A172 (cell line): Measurements from ENCODE around the gene NRP1. TPM values are rescaled to one million over a fixed set of nuclear protein-coding genes. Genes with fewer than 3 reads are reported as not detected.
A peak's percentile ranks its signal among the peaks of the same experiment; 100 is the strongest.

Source experiments
- DNase-seq: peaks from one replicate; pipeline ENCODE4 v3.0.0-alpha.2; 2015; ENCODE audit warnings: low spot score
- total RNA-seq: library from RNA; depleted of rRNA; stranded (reverse); fragments of >200 nt; shearing (Covaris generic); gene quantifications from 2 replicates; pipeline ENCODE4 v1.2.3, GENCODE V29; 2014

Gene NRP1
- total RNA-seq, 1 experiment from 2014 or later, result 136 TPM

GRCh38 chr10:33214174-33214573 is 120.3 kb downstream of the NRP1 start:
- peak; percentile 57 for DNase-seq

DNA sequence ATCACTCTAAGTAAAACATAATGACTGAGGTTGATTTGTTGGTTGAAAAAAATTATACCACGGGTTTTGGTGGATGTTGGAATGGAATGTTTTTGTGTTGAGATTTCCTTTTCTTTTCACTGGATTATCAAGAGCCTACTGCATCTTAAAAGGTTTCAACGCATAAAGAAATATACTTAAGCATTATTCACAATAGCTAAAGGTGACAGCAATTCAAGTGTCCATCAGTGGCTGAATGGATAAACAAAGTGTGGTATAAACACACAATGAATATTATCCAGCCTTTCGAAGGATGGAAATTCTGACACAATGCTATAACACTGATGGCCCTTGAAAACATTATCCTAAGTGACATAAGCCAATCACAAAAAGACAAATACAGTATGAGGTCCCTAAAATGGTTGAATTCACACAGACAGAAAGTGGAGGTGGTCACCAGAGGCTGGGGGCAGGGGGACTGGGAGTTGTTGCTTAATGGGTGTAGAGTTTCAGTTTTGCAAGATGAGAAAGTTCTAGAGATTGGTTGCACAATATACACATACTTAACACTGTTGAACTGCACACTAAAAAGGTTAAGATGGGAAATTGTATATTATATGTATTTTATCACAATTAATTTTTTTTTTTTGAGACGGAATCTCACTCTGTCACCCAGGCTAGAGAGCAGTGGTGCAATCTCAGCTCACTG is 122.3 kb downstream of the NRP1 start:
- DNase-seq, result no peak

DNA sequence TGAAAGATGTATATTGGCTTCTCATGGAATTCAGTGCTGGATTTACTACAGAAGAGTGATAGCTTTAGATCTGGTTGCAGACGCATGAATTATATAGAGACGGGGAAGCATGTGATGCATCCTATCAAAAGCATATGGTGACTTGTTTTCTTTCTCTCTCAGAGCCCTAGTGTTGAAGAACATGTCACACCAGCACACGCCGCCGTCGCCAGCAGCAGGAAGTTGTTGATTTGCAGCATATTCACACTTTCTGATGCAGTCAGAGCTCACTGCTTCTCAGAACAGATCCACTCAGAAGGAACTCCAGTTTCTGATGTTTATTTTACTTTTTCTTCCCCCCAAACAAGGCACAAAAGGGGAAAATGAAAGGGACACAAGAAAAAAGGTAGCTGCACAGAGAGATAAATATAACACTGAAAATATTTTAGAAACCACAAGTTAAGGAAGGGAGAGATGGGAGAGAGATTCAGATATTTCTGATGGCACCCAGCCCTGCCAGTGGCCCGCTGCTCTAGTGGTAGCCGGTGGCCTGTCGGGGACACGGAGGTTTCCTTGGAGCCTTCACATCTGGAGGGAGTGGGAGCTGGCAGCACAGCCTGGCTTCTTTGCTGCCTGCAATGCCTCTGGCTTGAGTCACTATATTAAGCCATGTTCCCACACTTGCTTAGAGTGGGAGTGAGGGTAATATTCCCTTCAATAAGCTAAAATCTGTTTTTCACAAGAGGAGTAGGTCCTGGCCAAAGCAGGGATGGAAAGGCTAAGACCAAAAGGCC is 123.2 kb downstream of the NRP1 start:
- no peak for DNase-seq

- no peak for DNase-seq
Observed at GRCh38 chr10:33209802-33210201, 124.7 kb downstream of the NRP1 start.

DNA sequence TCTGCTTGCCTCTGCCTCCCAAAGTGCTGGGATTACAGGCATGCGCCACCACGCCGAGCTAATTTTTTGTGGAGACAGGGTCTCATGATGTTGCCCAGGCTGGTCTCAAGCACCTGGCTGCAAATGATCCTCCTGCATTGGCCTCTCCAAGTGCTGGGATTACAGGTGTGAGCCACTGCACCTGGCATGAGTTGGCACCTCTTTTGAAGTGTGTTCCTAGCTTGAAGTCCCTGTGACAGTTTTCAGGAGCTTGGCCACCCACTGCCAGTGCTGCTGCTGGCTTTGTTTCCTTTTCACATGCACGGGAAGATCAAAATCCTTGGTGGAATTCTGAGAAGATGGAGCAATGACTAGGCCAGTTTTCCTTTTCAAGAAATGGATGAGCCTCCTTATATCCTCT is 126.3 kb downstream of the NRP1 start:
- no peak for DNase-seq

DNA sequence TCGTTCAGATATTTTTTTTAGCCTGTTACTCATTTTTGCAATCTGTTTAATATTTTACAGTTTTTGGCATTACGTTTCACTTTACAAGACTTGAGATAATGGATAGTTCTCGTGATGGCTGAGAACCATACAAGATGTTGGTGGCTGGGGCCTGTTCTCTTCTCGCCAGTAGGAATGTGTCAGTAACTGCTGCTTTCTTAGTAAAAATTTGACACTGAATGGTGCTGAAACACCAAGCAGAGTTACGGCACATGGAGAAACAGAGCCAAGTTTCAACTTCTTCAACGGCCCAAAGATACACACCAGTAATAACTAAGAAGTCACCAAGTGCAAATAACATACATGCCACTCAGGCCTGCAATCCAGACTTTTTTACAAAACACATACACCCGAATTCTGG is 130.4 kb downstream of the NRP1 start:
- no peak for DNase-seq

DNA sequence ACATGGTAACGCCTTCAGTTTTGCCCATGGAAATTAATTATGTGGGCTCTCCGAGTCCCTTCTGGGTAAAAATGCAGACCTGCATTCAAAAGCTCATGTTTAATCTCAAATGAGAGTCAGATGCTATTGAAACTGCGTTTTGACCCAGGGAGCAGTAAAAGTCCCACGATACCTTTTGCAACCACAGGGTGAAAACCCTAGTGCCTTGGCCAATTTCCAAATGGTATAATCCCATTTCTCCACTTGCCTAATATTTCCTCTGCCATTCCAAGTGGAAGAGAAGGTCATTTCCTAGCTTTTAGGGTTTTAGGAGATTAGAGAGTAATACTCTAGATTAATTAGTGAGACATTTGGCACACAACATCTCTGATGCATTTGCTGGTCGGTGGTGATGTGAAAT is 132.5 kb downstream of the NRP1 start:
- DNase-seq, result no peak

DNA sequence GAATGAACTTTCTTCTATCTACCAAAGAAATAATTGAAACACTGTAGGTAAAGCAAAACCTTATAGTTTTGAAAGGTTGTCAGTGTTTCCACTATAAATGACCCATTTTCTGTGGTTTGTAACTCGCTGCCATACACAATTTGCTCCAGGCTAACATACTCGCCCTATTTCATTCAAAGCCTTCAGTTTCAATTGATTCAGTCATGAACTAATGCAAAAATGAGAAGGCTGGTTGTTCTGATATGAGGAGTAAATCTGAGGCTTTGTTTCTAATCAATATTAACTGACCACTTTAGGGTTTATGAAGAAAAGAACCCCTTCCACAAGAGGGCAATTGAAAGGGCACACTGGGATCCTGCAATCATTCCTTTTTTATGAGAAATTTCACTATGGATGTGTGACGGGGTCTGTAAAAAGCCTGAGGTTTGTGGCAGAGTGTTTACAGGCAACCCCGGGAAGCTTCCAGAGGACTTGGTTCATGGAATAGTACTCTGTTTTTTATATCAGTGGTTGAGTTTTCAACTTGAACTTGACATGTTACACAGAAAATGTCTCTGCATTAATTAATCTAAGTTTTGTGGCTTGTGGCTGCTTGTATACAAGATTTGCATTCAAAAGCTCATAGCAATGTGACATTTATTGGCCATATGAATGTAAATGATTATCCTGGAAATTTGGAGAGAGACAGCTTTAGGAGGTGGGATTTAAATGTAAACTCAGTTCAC is 133.2 kb downstream of the NRP1 start:
- DNase-seq, result no peak

- no peak for DNase-seq
Observed at GRCh38 chr10:33199731-33200232, 134.7 kb downstream of the NRP1 start.

- DNase-seq, result no peak
Observed at GRCh38 chr10:33198610-33199009, 135.9 kb downstream of the NRP1 start.

DNA sequence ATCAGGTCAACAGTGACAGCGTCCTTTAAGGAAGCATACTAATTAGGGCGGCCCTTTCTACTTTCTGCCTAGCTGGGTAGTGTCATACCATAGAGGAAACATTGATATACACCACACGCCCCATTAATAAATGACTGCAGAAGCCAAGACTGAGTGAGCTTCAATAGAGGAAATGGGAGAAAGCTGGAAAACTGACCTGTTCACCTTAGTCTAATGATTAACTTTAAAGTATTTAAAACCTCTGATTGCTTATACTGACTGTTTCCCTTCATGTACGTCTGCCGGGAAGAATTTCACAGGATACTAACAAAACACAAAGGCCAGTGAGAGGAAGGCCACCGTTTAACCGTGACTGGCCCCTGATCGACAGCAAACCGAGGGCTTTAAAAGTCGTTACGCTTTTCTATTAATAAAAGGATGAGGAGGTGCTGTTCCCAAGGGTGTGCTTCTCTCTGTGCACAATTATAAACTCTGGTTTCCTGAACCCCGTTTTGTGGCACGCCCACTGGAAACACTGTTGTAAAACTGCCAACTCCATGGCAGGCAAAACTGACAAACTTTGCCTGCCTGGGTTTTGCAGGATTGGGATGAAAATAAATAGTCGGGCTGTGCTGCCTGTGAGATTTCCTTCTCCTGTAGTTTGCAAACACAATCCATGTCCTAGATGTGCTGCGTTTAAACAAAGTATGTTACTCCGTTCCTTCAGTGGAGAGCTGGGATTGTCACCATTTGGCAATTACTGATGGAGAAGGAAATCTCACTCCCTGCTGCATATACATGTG is 137.6 kb downstream of the NRP1 start:
- DNase-seq, result no peak

- no peak for DNase-seq
Observed at GRCh38 chr10:33196377-33196706, 138.1 kb downstream of the NRP1 start.

- DNase-seq, result no peak
Observed at GRCh38 chr10:33195608-33196376, 138.7 kb downstream of the NRP1 start.

DNA sequence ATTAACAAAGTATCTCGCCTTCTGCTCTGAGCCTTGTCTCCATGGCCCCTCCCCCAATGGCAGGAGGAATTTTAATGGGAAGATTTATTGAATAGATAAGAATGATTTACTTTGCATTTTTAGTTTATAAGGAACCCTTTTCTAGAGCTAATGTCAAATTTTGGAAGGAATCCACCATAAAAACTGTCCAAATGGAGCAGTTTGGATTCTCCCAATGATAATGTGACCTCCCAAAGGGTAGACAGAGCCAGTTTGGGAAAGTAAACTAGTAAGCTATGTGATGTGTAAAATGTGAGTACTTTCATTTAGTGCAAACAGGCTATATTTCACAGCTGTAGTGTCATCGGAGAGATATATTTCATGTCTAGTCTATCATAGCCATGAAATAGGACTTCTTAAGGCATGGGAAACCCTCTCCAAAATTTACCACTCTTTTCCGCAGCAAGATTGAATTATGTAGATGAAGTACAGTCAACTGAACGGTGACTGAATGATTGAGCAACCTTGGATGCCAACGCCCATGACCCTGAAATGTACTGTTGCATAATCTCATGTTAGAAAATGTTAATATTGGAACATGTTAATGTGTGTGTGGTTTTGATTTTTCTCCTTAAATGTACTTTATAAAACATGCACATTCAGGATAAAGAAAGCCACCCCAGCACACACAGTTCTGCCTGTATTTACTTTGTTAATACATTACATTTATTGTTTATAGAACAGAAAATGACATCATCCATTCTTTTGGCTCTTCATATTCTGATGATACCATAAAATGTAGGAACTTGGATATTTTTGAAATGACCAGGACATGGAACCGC is 140.6 kb downstream of the NRP1 start:
- DNase-seq, result no peak

- peak; percentile 94 for DNase-seq
Observed at GRCh38 chr10:33193057-33193700, 141.3 kb downstream of the NRP1 start.

- DNase-seq, result no peak
Observed at GRCh38 chr10:33192190-33192589, 142.3 kb downstream of the NRP1 start.

DNA sequence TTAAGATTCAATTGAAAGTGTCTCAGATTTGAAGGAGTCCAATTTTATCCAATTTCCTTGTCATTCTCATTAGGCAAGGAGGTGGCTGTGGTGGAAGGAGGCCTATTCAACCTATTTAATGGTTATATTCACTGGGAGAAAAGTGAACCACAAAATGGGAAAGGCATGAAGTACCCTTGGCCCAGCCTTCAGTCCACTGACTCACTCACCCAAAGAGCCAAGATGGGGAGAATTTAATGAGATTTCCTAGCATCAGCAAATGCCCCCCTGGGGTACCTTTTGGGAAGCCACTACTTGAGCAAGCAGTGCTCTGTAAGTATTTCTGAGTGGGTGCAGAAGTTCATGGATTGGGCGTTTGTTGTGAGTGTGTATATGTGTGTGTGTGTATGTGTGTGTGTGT is 144.1 kb downstream of the NRP1 start:
- DNase-seq, result no peak

DNA sequence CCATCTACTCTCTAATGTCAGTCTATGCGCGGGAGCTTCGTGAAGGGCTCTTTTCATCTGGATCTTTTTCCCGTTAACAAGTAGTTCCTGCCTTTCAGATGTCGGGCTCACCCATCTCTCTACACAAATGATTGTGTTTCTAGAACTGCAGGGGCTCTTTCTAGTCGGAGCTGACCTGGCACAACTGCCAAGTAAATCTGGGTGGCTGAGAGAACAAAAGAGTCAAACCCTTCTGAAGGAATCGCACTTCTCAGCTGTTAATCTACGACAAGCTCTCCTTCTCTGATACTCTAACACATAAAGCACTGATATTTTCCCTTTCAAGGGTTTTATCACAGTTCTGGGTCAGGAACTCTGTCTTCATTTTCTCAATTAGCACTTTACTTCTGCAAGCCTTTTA is 144.7 kb downstream of the NRP1 start:
- DNase-seq, result no peak

GRCh38 chr10:33189363-33189762 is 145.1 kb downstream of the NRP1 start:
- DNase-seq, result no peak
